Umbilical cord (tissue), 2 donors: Measurements from ENCODE around the gene FGD5. TPM values are rescaled to one million over a fixed set of nuclear protein-coding genes. Genes with fewer than 3 reads are reported as not detected.
A peak's percentile ranks its signal among the peaks of the same experiment; 100 is the strongest.

ENCODE experiments used
- DNase-seq: peaks from one replicate; pipeline ENCODE4 v3.0.0-alpha.2; 2015; ENCODE audit warnings: low spot score
- total RNA-seq: library from RNA; depleted of rRNA; stranded (reverse); fragments of >200 nt; gene quantifications from one replicate; pipeline ENCODE4 v1.2.3, GENCODE V29; 2014; ENCODE audit warnings: low replicate concordance; ENCODE audit not compliant: insufficient read depth

Gene FGD5
- total RNA-seq, 1 donor from 2014 or later, result 10.1 TPM

GRCh38 chr3:14787630-14788029 lies 31.1 kb upstream of the FGD5 start:
- no peak for DNase-seq

DNA sequence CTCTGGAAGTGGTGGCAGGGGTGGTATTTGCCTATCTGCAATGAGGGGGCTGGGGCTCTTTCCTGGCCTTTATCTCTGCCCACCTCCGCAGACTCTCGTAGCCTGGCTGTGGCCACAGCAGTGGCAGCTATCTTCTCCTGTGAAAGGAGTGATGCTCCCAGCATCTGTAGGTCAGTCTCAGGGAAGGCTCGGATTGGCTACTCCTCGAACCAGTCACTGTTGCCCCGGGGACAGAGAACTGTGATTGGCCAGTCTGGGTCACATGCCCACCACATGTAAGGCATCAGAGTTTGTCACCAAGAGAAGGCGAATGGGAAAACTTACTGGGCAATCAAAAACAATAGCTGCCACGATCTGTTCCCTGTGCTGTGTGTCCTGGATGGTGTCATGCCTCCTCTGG lies 30.1 kb upstream of the FGD5 start:
- DNase-seq, result no peak

GRCh38 chr3:14789221-14789620 lies 29.5 kb upstream of the FGD5 start:
- DNase-seq, result no peak

DNA sequence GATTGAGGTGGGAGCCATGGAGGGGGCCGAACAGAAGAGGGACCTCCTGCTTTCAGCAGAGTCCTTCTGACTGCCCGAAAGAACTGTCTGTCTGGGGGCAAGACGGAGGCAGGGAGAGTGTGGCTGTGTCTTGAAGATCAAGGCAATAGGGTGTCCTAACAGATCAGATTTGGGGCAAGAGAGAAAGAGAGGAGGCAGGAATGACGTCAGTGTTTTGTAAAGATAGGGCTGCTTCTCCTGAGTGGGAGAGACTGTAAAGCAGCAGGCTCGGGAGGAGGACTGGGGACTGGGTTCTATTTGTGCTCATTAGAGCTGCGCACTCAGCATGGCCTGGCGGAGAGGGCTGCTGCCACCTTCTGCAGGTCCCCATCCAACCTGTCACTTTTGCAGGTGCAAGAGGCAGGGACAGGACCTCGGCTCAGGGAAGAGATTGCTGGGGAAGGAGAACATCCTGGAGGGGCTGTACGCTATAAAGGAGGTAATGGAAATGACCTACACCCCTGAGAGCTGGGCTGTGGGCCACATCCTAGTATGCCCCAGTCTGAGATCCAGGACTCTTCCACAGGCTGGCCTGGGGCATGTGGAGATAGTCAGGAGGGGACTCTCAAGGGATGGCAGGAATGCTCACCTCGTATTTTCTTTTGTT lies 29.0 kb upstream of the FGD5 start:
- no peak for DNase-seq

- DNase-seq, result peak; percentile 59
These were observed 27.3 kb upstream of the FGD5 start for GRCh38 chr3:14791343-14791945.

DNA sequence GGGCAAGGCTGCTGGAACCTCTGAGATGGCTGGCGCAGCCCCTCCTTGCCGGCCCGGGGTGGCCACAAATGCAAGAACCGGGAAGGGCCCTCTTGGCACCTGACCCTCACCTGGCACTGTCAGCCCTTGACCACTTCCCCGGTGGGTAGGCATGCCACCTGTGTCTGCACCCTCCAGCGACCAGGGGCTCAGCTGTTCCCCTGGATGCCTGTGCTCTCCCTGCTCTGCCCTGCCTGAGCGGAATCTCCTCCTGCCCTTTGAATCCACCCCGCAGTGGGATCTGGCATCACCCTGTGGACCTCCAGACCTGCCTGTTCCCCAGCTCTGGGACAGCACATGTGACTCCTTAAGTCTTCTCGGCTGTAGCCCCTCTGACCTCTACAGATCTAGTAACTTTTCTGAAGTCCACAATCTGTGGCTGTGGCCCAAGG lies 26.1 kb upstream of the FGD5 start:
- DNase-seq, result no peak

GRCh38 chr3:14793126-14793857 lies 25.5 kb upstream of the FGD5 start:
- peak; percentile 46 for DNase-seq

DNA sequence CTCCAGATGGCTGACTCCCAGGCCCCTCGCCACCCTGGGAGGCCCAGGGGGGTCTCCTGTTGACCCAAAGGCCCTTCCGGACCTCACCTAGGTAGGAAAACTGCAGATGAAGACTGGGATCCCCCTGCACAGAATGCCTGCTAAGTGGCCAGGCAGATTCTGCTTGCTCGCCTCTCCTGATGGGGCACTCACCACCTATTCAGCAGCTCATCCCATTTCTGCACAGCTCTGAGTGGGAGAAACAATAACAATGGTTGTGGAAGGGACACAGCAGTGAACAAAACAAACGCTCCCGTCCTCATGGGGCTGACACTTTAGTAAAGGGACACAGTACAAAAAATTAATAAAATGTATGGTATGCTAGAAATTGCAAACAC lies 24.9 kb upstream of the FGD5 start:
- DNase-seq, result no peak

GRCh38 chr3:14794435-14794834 lies 24.3 kb upstream of the FGD5 start:
- no peak for DNase-seq

DNA sequence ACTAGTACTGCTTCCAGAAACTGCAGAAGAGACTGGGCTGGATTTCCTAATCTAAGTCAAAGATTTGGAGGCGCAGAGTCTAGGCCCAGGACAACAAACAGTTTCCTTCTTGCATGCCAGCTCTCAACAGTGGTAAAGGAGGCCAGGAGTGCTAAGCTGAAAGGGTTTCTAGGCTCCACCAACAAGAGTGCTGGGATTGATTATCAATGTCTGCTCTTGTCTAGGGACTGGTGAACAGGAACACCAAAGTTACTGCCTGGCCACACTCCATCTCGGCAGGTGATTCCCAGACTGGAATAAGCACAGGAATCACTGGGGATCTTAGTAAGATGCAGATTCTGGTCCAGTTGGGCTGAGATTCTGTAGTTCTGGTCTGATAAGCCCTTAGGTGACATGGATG lies 22.8 kb upstream of the FGD5 start:
- peak; percentile 22 for DNase-seq

- peak; percentile 64 for DNase-seq
These were observed 22.2 kb upstream of the FGD5 start for GRCh38 chr3:14796403-14797077.

DNA sequence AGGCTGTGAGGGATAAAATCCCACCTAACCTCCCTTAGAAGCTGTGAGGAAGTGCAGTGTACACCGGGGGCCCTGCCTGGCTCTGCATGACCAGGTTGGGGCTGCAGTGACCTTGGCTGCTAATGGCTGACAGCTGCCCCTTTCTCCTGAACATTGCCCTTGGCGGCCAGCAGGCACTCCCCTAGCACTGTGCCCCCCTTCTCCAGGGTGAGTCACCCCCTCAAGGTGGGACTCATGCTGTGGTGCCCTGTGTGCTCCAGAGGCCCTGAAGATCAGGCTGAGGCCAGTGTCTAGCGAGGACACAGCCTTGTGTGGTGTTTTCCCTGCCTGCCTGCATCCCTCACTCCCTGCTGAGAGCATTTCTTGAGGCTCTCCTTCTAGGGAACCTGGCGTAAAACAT lies 21.0 kb upstream of the FGD5 start:
- no peak for DNase-seq

DNA sequence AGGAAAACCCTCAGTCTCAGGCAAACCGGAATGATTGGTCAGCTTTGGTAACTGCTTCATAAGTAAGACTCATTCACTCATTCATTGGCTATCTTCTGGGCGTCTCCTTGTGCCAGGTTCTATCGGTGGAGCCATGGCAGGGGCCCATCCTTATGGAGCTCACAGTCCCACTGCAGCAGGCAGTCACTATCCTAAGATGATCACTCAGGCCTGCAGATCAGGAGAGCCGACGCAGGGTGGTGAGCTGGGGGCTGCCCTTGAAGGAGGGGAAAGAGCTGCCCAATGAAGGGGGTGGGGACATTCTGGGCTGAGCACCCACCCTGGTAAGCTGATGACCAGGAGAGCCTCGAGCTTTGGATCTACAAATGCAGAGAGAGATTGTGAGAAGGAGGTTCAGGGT lies 20.5 kb upstream of the FGD5 start:
- no peak for DNase-seq

GRCh38 chr3:14799146-14799545 lies 19.6 kb upstream of the FGD5 start:
- no peak for DNase-seq

GRCh38 chr3:14801031-14801430 lies 17.7 kb upstream of the FGD5 start:
- DNase-seq, result no peak

- no peak for DNase-seq
These were observed 16.9 kb upstream of the FGD5 start for GRCh38 chr3:14801668-14802380.

DNA sequence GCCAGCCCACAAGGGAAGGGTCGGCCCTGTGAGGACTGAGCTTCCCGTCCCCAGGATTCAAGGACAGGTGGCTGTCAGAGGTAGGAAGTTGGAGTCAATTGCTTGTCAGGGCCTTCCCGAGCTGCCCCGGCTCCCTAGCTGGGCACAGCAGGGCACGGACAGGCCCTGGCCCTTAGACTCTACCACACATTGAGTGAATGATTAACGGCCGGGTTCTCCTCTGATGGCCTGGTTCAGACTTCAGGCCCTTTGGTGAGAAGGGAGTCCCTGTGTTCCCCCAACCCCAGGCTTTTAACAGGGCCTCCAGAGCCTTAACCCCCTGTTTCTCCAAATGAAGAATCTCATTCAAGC lies 16.4 kb upstream of the FGD5 start:
- DNase-seq, result no peak

- DNase-seq, result no peak
These were observed 15.4 kb upstream of the FGD5 start for GRCh38 chr3:14803101-14803980.

DNA sequence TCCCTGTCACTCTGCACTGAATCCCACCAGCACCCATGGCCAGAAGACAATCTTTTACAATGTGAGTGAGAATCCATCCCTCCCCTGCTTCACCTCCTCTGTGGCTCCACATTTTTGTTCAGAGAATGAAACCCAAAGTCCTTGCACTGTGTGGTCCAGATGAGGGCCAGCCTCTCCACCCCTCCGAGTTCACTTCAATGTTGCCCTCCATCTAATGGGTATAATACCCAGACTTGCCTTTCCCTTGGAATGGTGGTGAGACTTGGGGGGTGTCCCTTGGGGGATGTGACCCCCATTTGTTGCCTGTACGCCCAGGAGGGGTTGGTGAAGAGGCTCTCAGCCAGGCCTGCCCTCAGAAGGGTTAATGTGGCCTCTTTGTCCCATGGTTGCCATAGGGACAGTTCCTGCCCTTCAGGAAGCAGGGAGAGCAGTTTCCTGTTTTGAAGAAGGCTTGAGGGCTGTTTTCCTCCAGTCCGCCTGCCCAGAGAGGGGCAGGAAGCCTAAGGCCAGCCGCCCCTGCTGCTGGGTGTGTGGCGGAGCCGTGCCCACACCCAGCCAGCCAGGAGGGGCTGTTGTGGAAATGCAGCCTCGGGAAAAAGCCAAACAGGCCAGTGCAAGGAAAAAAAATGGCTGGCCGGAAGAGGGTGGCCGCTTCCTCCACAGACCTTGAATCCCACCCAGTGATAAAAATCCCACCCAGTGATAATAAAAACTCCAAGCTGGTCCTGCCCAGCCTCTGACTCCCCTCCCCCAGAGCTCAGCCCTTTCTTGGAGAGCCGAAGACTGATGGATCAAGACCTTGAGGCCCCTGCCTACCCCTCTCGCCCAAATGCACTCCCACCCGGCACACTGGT lies 14.6 kb upstream of the FGD5 start:
- peak; percentile 60 for DNase-seq
